ENCODE results near the gene AP5B1.

AP5B1 gene

GRCh38 chr11:65811764-65812475, 31.1 kb upstream of the AP5B1 start:
- H3K36me3 ChIP-seq (ENCODE audit: control insufficient read depth, low read depth, low read length) = no peaks in the 10 kb centered on the region
- H3K27ac ChIP-seq (ENCODE audit: low read length) = no peak overlapping the region
- no peak overlapping the region for H3K4me3 ChIP-seq (ENCODE audit: low read length)
- H3K9ac ChIP-seq (ENCODE audit: low read length) = no peak overlapping the region
- peaks cover 6% of the 10 kb centered on the region for H3K27me3 ChIP-seq (ENCODE audit: control insufficient read depth, insufficient read depth, low read length)
- no peaks in the 10 kb centered on the region for H3K9me3 ChIP-seq (ENCODE audit: control insufficient read depth, low read depth, low read length)
- H3K4me1 ChIP-seq (ENCODE audit: control insufficient read depth, low read depth, low read length) = no peaks in the 10 kb centered on the region

GRCh38 chr11:65810046-65810868, 29.5 kb upstream of the AP5B1 start:
- Histone ChIP-seq H3K4me1 (ENCODE audit: control insufficient read depth, low read depth, low read length) (no peaks in the 10 kb centered on the region), H3K9me3 (ENCODE audit: control insufficient read depth, low read depth, low read length) (no peaks in the 10 kb centered on the region), H3K27ac (ENCODE audit: low read length) (no peak overlapping the region), H3K9ac (ENCODE audit: low read length) (no peak overlapping the region), H3K27me3 (ENCODE audit: control insufficient read depth, insufficient read depth, low read length) (no peaks in the 10 kb centered on the region), H3K4me3 (ENCODE audit: low read length) (no peak overlapping the region), H3K36me3 (ENCODE audit: control insufficient read depth, low read depth, low read length) (no peaks in the 10 kb centered on the region)

DNA sequence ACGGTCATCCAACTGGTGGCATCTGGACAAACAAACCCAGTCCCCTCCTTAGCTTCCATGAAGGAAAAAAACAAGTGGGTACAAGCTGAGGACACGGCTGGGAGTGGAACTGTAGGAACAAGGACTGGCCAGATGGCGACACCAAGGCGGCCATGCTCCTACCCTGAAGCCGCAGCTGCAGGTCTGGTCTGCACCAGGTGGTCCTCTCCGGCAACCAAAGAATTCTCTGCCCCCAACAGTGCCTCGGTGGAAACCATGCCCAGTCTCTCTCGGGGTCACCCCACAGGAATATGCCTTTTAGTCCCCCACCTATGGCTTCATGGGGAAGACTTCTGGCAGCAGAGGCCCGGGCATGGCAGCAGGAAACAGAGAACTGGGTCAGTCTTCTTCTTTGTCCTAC, 28.7 kb upstream of the AP5B1 start:
- Histone ChIP-seq H3K27ac (ENCODE audit: low read length) (no peak overlapping the region), H3K27me3 (ENCODE audit: control insufficient read depth, insufficient read depth, low read length) (no peaks in the 10 kb centered on the region), H3K4me1 (ENCODE audit: control insufficient read depth, low read depth, low read length) (no peaks in the 10 kb centered on the region), H3K4me3 (ENCODE audit: low read length) (no peak overlapping the region), H3K36me3 (ENCODE audit: control insufficient read depth, low read depth, low read length) (no peaks in the 10 kb centered on the region), H3K9me3 (ENCODE audit: control insufficient read depth, low read depth, low read length) (no peaks in the 10 kb centered on the region), H3K9ac (ENCODE audit: low read length) (no peak overlapping the region)

DNA sequence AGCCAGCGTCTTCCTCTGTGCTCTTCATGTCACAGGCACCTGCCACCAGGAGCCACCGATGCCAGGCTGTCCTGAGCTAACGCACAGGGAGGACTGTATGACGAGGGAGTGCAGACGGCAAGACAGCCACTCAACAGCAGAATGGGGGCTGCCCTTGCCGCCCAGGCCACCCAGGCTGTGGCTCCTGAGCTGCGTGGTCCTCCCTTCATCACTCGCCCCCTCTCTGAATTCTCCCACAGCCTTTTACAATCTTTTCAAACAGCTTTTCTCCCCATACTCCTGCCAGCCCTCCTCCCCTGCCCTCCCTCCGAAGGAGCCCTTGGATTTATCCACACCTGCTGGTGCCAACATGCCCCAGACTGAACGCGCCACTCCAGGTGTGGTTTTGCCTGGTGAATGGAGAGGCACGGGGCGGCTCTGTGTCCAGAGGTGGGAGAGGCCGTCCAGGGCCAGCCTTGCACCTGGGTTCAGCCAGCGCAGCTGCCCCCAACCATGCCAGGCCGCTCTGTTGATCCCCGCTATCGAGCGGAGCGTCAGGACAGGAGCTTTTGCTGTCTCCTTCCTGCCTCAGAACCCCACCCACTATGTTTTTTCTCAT, 28.1 kb upstream of the AP5B1 start:
- no peaks in the 10 kb centered on the region for H3K36me3 ChIP-seq (ENCODE audit: control insufficient read depth, low read depth, low read length)
- no peak overlapping the region for H3K9ac ChIP-seq (ENCODE audit: low read length)
- no peaks in the 10 kb centered on the region for H3K27me3 ChIP-seq (ENCODE audit: control insufficient read depth, insufficient read depth, low read length)
- H3K9me3 ChIP-seq (ENCODE audit: control insufficient read depth, low read depth, low read length) = no peaks in the 10 kb centered on the region
- no peak overlapping the region for H3K27ac ChIP-seq (ENCODE audit: low read length)
- H3K4me1 ChIP-seq (ENCODE audit: control insufficient read depth, low read depth, low read length) = no peaks in the 10 kb centered on the region
- no peak overlapping the region for H3K4me3 ChIP-seq (ENCODE audit: low read length)

DNA sequence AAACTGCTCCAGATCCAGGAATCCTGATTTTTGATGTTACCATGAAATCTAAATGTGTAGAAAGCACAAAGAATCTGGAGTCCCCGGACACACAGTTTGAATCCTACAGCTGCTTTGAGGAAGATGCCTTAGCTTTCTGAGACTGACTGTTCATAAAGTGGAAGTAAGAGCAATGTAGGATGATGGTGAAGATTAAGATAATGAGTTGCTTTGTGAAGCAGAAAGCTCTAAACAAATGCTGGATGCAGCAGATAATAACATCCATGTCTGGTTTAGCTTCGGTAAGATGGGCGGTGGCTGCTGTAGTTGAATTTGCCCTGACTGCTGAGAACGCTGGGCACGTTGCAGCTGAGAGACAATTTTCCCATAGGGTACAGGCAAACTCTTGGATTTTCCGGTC, 26.2 kb upstream of the AP5B1 start:
- no peaks in the 10 kb centered on the region for H3K9me3 ChIP-seq (ENCODE audit: control insufficient read depth, low read depth, low read length)
- no peaks in the 10 kb centered on the region for H3K36me3 ChIP-seq (ENCODE audit: control insufficient read depth, low read depth, low read length)
- H3K4me1 ChIP-seq (ENCODE audit: control insufficient read depth, low read depth, low read length) = no peaks in the 10 kb centered on the region
- H3K4me3 ChIP-seq (ENCODE audit: low read length) = no peak overlapping the region
- H3K27ac ChIP-seq (ENCODE audit: low read length) = no peak overlapping the region
- no peaks in the 10 kb centered on the region for H3K27me3 ChIP-seq (ENCODE audit: control insufficient read depth, insufficient read depth, low read length)
- H3K9ac ChIP-seq (ENCODE audit: low read length) = no peak overlapping the region

- H3K27ac ChIP-seq (ENCODE audit: low read length) = no peak overlapping the region
- H3K36me3 ChIP-seq (ENCODE audit: control insufficient read depth, low read depth, low read length) = no peaks in the 10 kb centered on the region
- H3K4me3 ChIP-seq (ENCODE audit: low read length) = no peak overlapping the region
- H3K9ac ChIP-seq (ENCODE audit: low read length) = no peak overlapping the region
- H3K27me3 ChIP-seq (ENCODE audit: control insufficient read depth, insufficient read depth, low read length) = no peaks in the 10 kb centered on the region
- peaks cover 1% of the 10 kb centered on the region for H3K4me1 ChIP-seq (ENCODE audit: control insufficient read depth, low read depth, low read length)
- no peaks in the 10 kb centered on the region for H3K9me3 ChIP-seq (ENCODE audit: control insufficient read depth, low read depth, low read length)
Measured at GRCh38 chr11:65803797-65804492, 23.2 kb upstream of the AP5B1 start.

GRCh38 chr11:65802841-65803240, 22.1 kb upstream of the AP5B1 start:
- no peak overlapping the region for H3K4me3 ChIP-seq (ENCODE audit: low read length)
- no peaks in the 10 kb centered on the region for H3K27me3 ChIP-seq (ENCODE audit: control insufficient read depth, insufficient read depth, low read length)
- no peaks in the 10 kb centered on the region for H3K36me3 ChIP-seq (ENCODE audit: control insufficient read depth, low read depth, low read length)
- H3K27ac ChIP-seq (ENCODE audit: low read length) = no peak overlapping the region
- no peaks in the 10 kb centered on the region for H3K9me3 ChIP-seq (ENCODE audit: control insufficient read depth, low read depth, low read length)
- peaks cover 5% of the 10 kb centered on the region for H3K4me1 ChIP-seq (ENCODE audit: control insufficient read depth, low read depth, low read length)
- H3K9ac ChIP-seq (ENCODE audit: low read length) = no peak overlapping the region

- no peaks in the 10 kb centered on the region for H3K27me3 ChIP-seq (ENCODE audit: control insufficient read depth, insufficient read depth, low read length)
- no peak overlapping the region for H3K9ac ChIP-seq (ENCODE audit: low read length)
- H3K4me1 ChIP-seq (ENCODE audit: control insufficient read depth, low read depth, low read length) = peaks cover 20% of the 10 kb centered on the region
- H3K27ac ChIP-seq (ENCODE audit: low read length) = no peak overlapping the region
- no peaks in the 10 kb centered on the region for H3K36me3 ChIP-seq (ENCODE audit: control insufficient read depth, low read depth, low read length)
- no peaks in the 10 kb centered on the region for H3K9me3 ChIP-seq (ENCODE audit: control insufficient read depth, low read depth, low read length)
- no peak overlapping the region for H3K4me3 ChIP-seq (ENCODE audit: low read length)
Measured at GRCh38 chr11:65801153-65801987, 20.6 kb upstream of the AP5B1 start.

- H3K27ac ChIP-seq (ENCODE audit: low read length) = no peak overlapping the region
- H3K4me1 ChIP-seq (ENCODE audit: control insufficient read depth, low read depth, low read length) = peaks cover 24% of the 10 kb centered on the region
- no peaks in the 10 kb centered on the region for H3K9me3 ChIP-seq (ENCODE audit: control insufficient read depth, low read depth, low read length)
- H3K9ac ChIP-seq (ENCODE audit: low read length) = no peak overlapping the region
- H3K36me3 ChIP-seq (ENCODE audit: control insufficient read depth, low read depth, low read length) = no peaks in the 10 kb centered on the region
- no peaks in the 10 kb centered on the region for H3K27me3 ChIP-seq (ENCODE audit: control insufficient read depth, insufficient read depth, low read length)
- H3K4me3 ChIP-seq (ENCODE audit: low read length) = no peak overlapping the region
Measured at GRCh38 chr11:65798882-65799281, 18.1 kb upstream of the AP5B1 start.

- Histone ChIP-seq H3K4me3 (ENCODE audit: low read length) (no peak overlapping the region), H3K27me3 (ENCODE audit: control insufficient read depth, insufficient read depth, low read length) (no peaks in the 10 kb centered on the region), H3K9me3 (ENCODE audit: control insufficient read depth, low read depth, low read length) (no peaks in the 10 kb centered on the region), H3K36me3 (ENCODE audit: control insufficient read depth, low read depth, low read length) (no peaks in the 10 kb centered on the region), H3K4me1 (ENCODE audit: control insufficient read depth, low read depth, low read length) (peaks cover 24% of the 10 kb centered on the region), H3K9ac (ENCODE audit: low read length) (no peak overlapping the region), H3K27ac (ENCODE audit: low read length) (no peak overlapping the region)
Measured at GRCh38 chr11:65797711-65798110, 16.9 kb upstream of the AP5B1 start.
